Testis (tissue), 2 donors: ENCODE measurements around the gene GZF1.

Experiments
- POLR2A ChIP-seq: fragments of 450-650 bp; IDR thresholded peaks from one replicate; pipeline ENCODE4 v1.6.1; 2017; ENCODE audit warnings: antibody characterized with exemption, mild to moderate bottlenecking, moderate library complexity
- TF ChIP-seq, protein P1 (sequence below), 3 experiments: fragments of 450-650 bp in 2 of 3; fragments of 200-600 bp in 1 of 3; sonication (generic) in 1 of 3; IDR thresholded peaks; one replicate each; pipeline ENCODE4 v1.5.1; 2016 to 2019; ENCODE audit warnings: antibody characterized with exemption in 3 of 3, mild to moderate bottlenecking in 2 of 3, moderate library complexity in 1 of 3

DNA sequence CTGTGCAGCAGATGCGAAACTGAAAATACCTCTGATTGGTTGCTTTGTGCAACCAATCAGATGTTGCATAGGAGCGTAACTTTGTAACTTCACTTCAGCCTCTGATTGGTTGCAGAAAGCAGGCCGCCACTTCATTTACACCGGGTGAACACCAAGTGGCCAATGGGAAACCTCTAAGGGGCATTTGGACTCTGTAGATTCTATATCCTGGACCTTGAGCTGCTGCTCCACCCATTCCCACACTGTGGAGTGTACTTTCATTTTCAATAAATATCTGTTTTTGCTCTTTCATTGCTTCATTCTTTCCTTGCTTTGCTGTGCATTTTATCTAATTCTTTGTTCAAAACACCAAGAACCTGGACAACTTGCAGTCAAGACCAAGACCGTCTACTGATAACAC, 25.5 kb upstream of the GZF1 start:
- TF ChIP-seq, protein P1, sequence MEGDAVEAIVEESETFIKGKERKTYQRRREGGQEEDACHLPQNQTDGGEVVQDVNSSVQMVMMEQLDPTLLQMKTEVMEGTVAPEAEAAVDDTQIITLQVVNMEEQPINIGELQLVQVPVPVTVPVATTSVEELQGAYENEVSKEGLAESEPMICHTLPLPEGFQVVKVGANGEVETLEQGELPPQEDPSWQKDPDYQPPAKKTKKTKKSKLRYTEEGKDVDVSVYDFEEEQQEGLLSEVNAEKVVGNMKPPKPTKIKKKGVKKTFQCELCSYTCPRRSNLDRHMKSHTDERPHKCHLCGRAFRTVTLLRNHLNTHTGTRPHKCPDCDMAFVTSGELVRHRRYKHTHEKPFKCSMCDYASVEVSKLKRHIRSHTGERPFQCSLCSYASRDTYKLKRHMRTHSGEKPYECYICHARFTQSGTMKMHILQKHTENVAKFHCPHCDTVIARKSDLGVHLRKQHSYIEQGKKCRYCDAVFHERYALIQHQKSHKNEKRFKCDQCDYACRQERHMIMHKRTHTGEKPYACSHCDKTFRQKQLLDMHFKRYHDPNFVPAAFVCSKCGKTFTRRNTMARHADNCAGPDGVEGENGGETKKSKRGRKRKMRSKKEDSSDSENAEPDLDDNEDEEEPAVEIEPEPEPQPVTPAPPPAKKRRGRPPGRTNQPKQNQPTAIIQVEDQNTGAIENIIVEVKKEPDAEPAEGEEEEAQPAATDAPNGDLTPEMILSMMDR (IDR thresholded peaks at IDR 0.05), result no peak
- TF ChIP-seq POLR2A, result no peak
